Stimulated activated CD8-positive, alpha-beta memory T cell treated with anti-CD3 and anti-CD28 coated beads, Interleukin-4, amount 100 ng/mL, for 1 hour (primary cell): ENCODE measurements around the gene CNOT11.
"Not testable (repeated sequence)": the region's sequence is repeated elsewhere in the genome, so short reads cannot be mapped to it uniquely, and the experiment has no call there.

ENCODE experiments used
- DNase-seq, 2 donors: peaks; one replicate each; pipeline ENCODE4 v3.0.0-alpha.2; 2020; ENCODE audit warnings: low read depth in 2 of 2, low spot score in 1 of 2

The CNOT11 gene

GRCh38 chr2:101252408-101253012 is at the start of gene CNOT11:
CNOT11 (plus strand) TSS chr2:101252886; CDS start chr2:101252965, 79 bp downstream.
- DNase-seq, result peak; percentile 99

GRCh38 chr2:101204400-101205115 is 48.1 kb upstream of the CNOT11 start:
- DNase-seq, result no peak

GRCh38 chr2:101205521-101206479 is 46.9 kb upstream of the CNOT11 start:
- DNase-seq, result no peak

- no peak for DNase-seq
These were observed 43.9 kb upstream of the CNOT11 start for GRCh38 chr2:101208830-101209229.

- DNase-seq, result no peak
These were observed 33.4 kb upstream of the CNOT11 start for GRCh38 chr2:101219246-101219645.

- DNase-seq, result not testable (repeated sequence)
These were observed 32.6 kb upstream of the CNOT11 start for GRCh38 chr2:101220091-101220490.

GRCh38 chr2:101223814-101224231 is 28.9 kb upstream of the CNOT11 start:
- peak in 1 of 2 donors; percentile 25 for DNase-seq

- no peak for DNase-seq
These were observed 22.1 kb upstream of the CNOT11 start for GRCh38 chr2:101230541-101231001.

GRCh38 chr2:101231240-101231639 is 21.4 kb upstream of the CNOT11 start:
- no peak for DNase-seq

- DNase-seq, result no peak
These were observed 20.6 kb upstream of the CNOT11 start for GRCh38 chr2:101231937-101232730.

GRCh38 chr2:101232770-101233169 is 19.9 kb upstream of the CNOT11 start:
- DNase-seq, result no peak

- DNase-seq, result no peak
These were observed 18.3 kb upstream of the CNOT11 start for GRCh38 chr2:101234169-101234938.

- DNase-seq, result not testable (repeated sequence)
These were observed 16.7 kb upstream of the CNOT11 start for GRCh38 chr2:101235956-101236355.

GRCh38 chr2:101237944-101238343 is 14.7 kb upstream of the CNOT11 start:
- DNase-seq, result not testable (repeated sequence)

- DNase-seq, result no peak
These were observed 13.5 kb upstream of the CNOT11 start for GRCh38 chr2:101238930-101239759.

GRCh38 chr2:101239760-101240118 is 12.9 kb upstream of the CNOT11 start:
- DNase-seq, result not testable (repeated sequence)

GRCh38 chr2:101240694-101241093 is 12.0 kb upstream of the CNOT11 start:
- not testable (repeated sequence) for DNase-seq

- no peak for DNase-seq
These were observed 11.5 kb upstream of the CNOT11 start for GRCh38 chr2:101241158-101241557.

- not testable (repeated sequence) for DNase-seq
These were observed 8.3 kb upstream of the CNOT11 start for GRCh38 chr2:101244373-101244772.
